ENCODE data around the gene CHDH. TPM values are rescaled to one million over a fixed set of nuclear protein-coding genes. Genes with fewer than 3 reads are reported as not detected.

The CHDH gene
- total RNA-seq, 4 donors from 2014 or later: 2.8 to 15.9 (median 9.7) TPM

- Histone ChIP-seq H3K4me1 (peaks cover 0 to 12% (median under 1%) of the 10 kb centered on the region in 4 donors), H3K4me3 (no peak overlapping the region), H3K27ac (no peak overlapping the region), H3K9me3 (no peaks in the 10 kb centered on the region), H3K36me3 (peaks cover 0 to 3% (median 0%) of the 10 kb centered on the region in 3 donors), H3K27me3 (no peaks in the 10 kb centered on the region)
- DNase-seq (ENCODE audit: low spot score in 2 of 2): no peak
- WGBS, 2 donors: 64 to 79% methylated on average over 11 to 12 of the region's 12 CpGs
- TF ChIP-seq CTCF (IDR thresholded peaks at IDR 0.05): no peak
- no peak for TF ChIP-seq EP300 (IDR thresholded peaks at IDR 0.05)
- TF ChIP-seq POLR2A (IDR thresholded peaks at IDR 0.05): no peak
Observed at GRCh38 chr3:53768478-53769459, 77.5 kb downstream of the CHDH start.

GRCh38 chr3:53766706-53767105 is 79.5 kb downstream of the CHDH start:
- Histone ChIP-seq H3K4me1 (no peaks in the 10 kb centered on the region), H3K27ac (no peak overlapping the region)

GRCh38 chr3:53765753-53766152 is 80.5 kb downstream of the CHDH start:
- H3K4me1 ChIP-seq: no peaks in the 10 kb centered on the region
- no peaks in the 10 kb centered on the region for H3K27me3 ChIP-seq
- no peaks in the 10 kb centered on the region for H3K9me3 ChIP-seq
- 87 to 91% methylated on average over 5 of the region's 5 CpGs for WGBS, 2 donors
- no peak overlapping the region for H3K27ac ChIP-seq
- no peak for DNase-seq (ENCODE audit: low spot score in 2 of 2)
- no peak overlapping the region for H3K4me3 ChIP-seq
- H3K36me3 ChIP-seq: peaks cover 0 to 3% (median 0%) of the 10 kb centered on the region in 3 donors
- TF ChIP-seq EP300 (IDR thresholded peaks at IDR 0.05): no peak
- TF ChIP-seq POLR2A (IDR thresholded peaks at IDR 0.05): no peak
- TF ChIP-seq CTCF (IDR thresholded peaks at IDR 0.05): no peak

More at GRCh38 chr3:53766706-53767105, 79.5 kb downstream of the CHDH start:
- no peak for DNase-seq (ENCODE audit: low spot score in 2 of 2)
- TF ChIP-seq CTCF (IDR thresholded peaks at IDR 0.05): no peak
- 86 to 92% methylated on average over 7 of the region's 7 CpGs for WGBS, 2 donors
- Histone ChIP-seq H3K9me3 (no peaks in the 10 kb centered on the region), H3K4me3 (no peak overlapping the region), H3K27me3 (no peaks in the 10 kb centered on the region), H3K36me3 (peaks cover 0 to 3% (median 0%) of the 10 kb centered on the region in 3 donors)

DNA sequence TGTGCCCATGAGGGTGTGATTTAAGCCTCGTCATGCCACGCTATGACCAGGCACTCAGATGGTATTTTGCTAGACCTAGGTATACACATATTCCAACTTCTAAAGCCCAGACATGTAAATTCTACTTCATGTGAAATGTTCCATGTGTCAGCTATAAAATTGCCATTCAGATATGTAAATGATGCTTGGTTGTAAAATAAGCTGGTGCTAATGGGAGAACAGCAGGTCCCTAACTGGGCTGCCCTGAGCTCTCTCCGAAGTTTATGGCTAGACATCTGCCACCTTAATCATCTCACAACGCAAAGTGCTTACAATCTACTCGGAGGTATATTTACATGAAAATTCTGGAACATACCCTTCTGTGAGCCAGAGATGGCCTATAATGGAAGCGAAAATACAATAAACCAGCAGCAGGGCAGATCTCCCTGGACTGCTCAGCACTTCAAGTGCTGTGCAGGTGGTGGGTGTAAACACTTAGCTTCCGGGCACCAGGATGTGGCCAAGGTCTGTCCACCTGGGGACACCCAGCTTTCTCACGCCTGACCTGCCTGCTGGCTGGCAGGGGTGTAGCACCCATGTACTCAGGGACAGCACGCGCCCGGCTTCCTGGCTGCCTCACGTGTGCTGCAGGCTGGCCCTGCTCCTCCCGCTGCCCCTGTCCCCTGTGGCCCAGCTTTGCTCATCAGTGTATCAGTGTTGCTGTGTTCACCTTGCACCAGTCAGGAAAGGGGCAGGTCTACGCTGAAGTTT is 82.0 kb downstream of the CHDH start:
- Histone ChIP-seq H3K9me3 (no peaks in the 10 kb centered on the region), H3K27me3 (no peaks in the 10 kb centered on the region), H3K4me3 (no peak overlapping the region), H3K4me1 (no peaks in the 10 kb centered on the region), H3K36me3 (peaks cover 0 to 3% (median 0%) of the 10 kb centered on the region in 3 donors), H3K27ac (no peak overlapping the region)
- no peak for DNase-seq (ENCODE audit: low spot score in 2 of 2)
- WGBS, 2 donors: 83 to 87% methylated on average over 10 to 14 of the region's 14 CpGs
- TF ChIP-seq EP300 (IDR thresholded peaks at IDR 0.05) (no peak), POLR2A (IDR thresholded peaks at IDR 0.05) (no peak), CTCF (IDR thresholded peaks at IDR 0.05) (no peak)
